ENCODE measurements around the gene PLP2. TPM values are rescaled to one million over a fixed set of nuclear protein-coding genes. Genes with fewer than 3 reads are reported as not detected.
A peak's percentile ranks its signal among the peaks of the same experiment; 100 is the strongest.

Gene PLP2
- total and polyA plus RNA-seq, 2 of the 13 experiments (the other 11 are each of a cell fraction or from before 2014, with no cell fraction given), result 0.40 to 3.6 TPM

DNA sequence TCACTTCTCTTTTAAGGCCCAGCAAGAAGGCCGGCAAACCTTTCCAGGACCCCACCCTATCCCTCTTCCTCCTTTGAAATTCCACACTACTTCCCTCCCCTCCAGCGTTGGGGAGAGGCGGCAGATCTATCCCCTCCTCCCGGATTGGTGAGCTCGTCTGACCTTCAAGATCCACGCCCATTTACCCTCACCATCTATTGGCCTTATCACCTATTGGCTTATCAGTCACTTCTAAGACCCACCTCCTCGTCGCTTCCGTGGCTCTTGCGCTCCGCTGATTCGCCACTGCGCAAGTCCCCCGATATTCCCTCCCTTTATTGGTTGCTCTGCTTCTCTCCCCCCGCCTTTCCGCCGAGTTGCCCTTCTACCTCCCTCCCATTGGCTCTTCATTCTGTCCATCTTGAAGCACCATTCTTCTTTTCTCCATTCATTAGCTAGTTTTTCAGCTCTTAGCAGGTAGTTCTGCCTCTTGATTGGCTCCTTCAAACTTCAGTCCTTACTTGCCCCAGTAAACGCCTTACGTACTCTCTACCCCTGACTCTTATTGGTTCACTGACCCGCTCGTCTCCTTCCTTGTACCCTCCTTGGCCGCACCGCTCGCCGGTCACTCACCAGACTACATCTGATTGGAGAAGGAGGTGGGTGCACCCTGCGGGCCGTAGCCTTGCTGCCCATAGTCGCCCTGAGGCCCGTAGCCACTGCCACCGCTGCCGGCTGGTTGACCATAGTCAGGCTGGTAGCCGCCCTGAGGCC lies 19.3 kb downstream of the PLP2 start (continued):
- TF ChIP-seq BCLAF1 (IDR thresholded peaks at IDR 0.05) (no peak), SRSF4 (IDR thresholded peaks at IDR 0.05; ENCODE audit: low read depth, low read length, poor library complexity, severe bottlenecking) (no peak), ZNF615 (CRISPR knock-in tag; IDR thresholded peaks at IDR 0.05; ENCODE audit: borderline replicate concordance) (no peak), ZNF264 (CRISPR knock-in tag; IDR thresholded peaks at IDR 0.05) (no peak), ZBTB20 (CRISPR knock-in tag; IDR thresholded peaks at IDR 0.05; ENCODE audit: borderline replicate concordance, low read depth) (no peak), ZBTB39 (CRISPR knock-in tag; IDR thresholded peaks at IDR 0.05) (no peak), HMG20B (CRISPR knock-in tag; conservative IDR thresholded peaks at IDR 0.05) (no peak), ZSCAN25 (CRISPR knock-in tag; IDR thresholded peaks at IDR 0.05) (peak; percentile 82; the same call in 1 of the 2 replicates), RXRA (CRISPR knock-in tag; IDR thresholded peaks at IDR 0.05) (0 out of 2 replicates have a peak, but pooled peaks have one; percentile 15), HDAC1 (CRISPR knock-in tag; IDR thresholded peaks at IDR 0.05) (peak; percentile 41; the same call in 1 of the 2 replicates)
